Gastrocnemius medialis (tissue), 4 donors: ENCODE measurements around the gene EHMT2.

Experiments used
- CTCF ChIP-seq, 5 experiments: fragments of 450-650 bp in 3 of 5; fragments of 200-600 bp in 2 of 5; sonication (generic) in 2 of 5; IDR thresholded peaks in 4 of 5; conservative IDR thresholded peaks in 1 of 5; 1 replicate in 4 of 5; 2 replicates in 1 of 5; pipeline ENCODE4 v1.5.1; 2016 to 2019; ENCODE audit warnings: antibody characterized with exemption in 5 of 5, mild to moderate bottlenecking in 3 of 5, moderate library complexity in 3 of 5
- POLR2A ChIP-seq, 2 donors: fragments of 450-650 bp; IDR thresholded peaks; one replicate each; pipeline ENCODE4 v1.6.1; 2017; ENCODE audit warnings: antibody characterized with exemption in 2 of 2, mild to moderate bottlenecking in 2 of 2, moderate library complexity in 2 of 2

GRCh38 chr6:31903957-31904356, 6.5 kb upstream of the EHMT2 start:
- TF ChIP-seq CTCF (IDR thresholded peaks at IDR 0.05 in 4 of 5, conservative IDR thresholded peaks at IDR 0.05 in 1 of 5) (no peak), POLR2A (IDR thresholded peaks at IDR 0.05) (no peak)
